ENCODE results near the gene RTN4RL1. TPM values are rescaled to one million over a fixed set of nuclear protein-coding genes. Genes with fewer than 3 reads are reported as not detected.

The RTN4RL1 gene
- total RNA-seq, 2 experiments from 2014 or later: 0.17 to 0.21 TPM

DNA sequence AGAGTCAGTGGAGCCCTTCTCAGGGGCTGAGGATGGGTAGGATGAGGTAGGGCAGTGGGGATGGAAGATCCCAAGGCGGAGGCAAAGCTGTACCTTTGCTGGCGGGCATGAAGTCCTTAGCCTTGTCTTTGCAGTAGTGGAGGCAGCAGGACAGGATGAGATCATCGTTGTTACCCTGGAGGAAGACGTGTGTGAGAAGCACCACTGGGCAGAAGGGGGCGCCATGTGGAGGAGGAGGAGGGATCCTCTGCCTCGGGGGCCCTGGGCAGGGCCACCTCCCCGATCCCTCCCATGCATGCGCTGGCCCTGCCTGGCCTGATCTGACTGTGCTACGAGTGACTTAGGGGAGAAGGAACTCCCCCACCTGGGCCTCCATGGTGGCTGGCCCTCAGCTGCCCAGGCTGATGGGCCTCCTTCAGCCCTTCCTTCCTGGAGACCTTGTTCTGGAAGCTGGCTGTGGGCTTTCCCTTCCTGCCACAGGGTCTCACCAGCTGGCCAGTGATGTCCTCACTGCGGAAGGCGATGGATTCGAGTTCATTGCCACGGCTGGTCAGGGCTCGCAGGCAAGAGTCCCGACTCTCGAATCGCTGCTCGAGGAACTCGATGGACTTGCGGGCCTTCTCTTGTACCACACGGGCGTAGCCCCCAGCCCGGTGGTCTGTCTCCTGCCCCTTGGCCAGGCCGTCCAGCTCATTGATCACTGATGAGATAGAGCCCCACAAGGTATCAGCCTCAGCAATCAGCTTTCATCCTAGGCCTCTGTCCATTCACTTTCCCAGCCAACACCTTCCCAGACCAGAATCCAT lies 40.0 kb upstream of the RTN4RL1 start:
- ChIA-PET CTCF (interaction anchor here (0.7 to 8.3 kb wide), 9 partner anchors 9 to 180 kb away, joined by 3 to 122 read pairs (median 5); partner anchors contain the start of gene HIC1), POLR2A (interaction anchor here (2.0 kb wide), 1 partner anchor 9 kb away, joined by 12 read pairs; the partner anchor contains the start of gene HIC1)
- Mint-ChIP-seq H3K27me3 (peaks cover 2% of the 10 kb centered on the region), H3K4me1 (ENCODE audit: low read depth) (peaks cover 29% of the 10 kb centered on the region), H3K27ac (no peak overlapping the region), H3K36me3 (peaks cover 76% of the 10 kb centered on the region), H3K9me3 (no peaks in the 10 kb centered on the region), H3K4me3 (no peak overlapping the region)
- DNase-seq: peak; percentile 89
- intact Hi-C loops (cut with micrococcal nuclease): no loop called here

DNA sequence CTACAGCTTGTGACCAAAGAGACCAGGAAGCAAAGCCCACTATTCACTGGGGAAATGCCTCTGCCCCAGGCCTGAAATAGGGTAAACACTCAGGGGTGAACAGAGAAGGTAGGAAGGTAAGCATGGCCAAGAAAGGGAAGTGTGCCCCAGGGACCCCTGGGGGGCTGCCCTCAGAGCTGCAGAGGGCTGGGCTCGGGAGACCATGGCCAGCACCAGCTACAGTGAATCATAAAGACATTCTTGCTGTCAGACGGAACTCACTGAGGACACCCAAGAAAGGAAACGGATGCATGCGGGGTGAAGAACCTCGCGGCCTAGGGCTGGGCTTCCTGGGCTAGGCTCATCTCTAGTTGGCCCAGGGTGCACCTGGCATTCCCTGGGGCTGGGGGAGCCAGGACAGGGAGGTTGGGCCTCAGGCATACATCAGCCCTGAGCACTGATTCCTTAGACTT lies 39.4 kb upstream of the RTN4RL1 start:
- POLR2A ChIA-PET: interaction anchor here (2.0 kb wide), 1 partner anchor 9 kb away, joined by 12 read pairs; the partner anchor contains the start of gene HIC1
- DNase-seq: no peak
- peaks cover 3% of the 10 kb centered on the region for H3K27me3 Mint-ChIP-seq
- peaks cover 73% of the 10 kb centered on the region for H3K36me3 Mint-ChIP-seq
- H3K27ac Mint-ChIP-seq: no peak overlapping the region
- CTCF ChIA-PET: interaction anchor here (1.0 to 8.3 kb wide), 7 partner anchors 8 to 181 kb away, joined by 3 to 122 read pairs (median 5); partner anchors contain the start of gene HIC1
- peaks cover 25% of the 10 kb centered on the region for H3K4me1 Mint-ChIP-seq (ENCODE audit: low read depth)
- intact Hi-C loops (cut with micrococcal nuclease): no loop called here
- H3K9me3 Mint-ChIP-seq: no peaks in the 10 kb centered on the region
- no peak overlapping the region for H3K4me3 Mint-ChIP-seq

DNA sequence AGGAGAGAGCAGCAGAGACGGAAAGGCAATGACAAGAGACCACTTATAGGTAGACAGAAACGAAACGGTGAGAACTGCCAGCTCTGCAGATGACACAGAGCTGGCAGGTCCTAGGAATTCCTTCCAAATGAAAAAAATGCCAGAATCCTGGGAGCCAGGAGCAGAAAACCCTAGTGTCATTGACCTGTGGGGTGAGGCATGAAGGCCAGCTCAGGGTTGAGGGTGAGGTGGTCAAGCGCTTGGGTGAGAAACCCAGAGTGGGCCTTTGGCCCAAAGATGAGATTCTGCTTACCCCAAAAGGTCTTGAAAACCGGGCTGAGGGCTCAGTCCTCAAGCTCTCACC lies 39.0 kb upstream of the RTN4RL1 start:
- CTCF ChIA-PET: interaction anchor here (1.1 to 8.3 kb wide), 5 partner anchors 8 to 181 kb away, joined by 3 to 122 read pairs (median 5); partner anchors contain the start of gene HIC1
- Mint-ChIP-seq H3K27me3 (peaks cover 5% of the 10 kb centered on the region), H3K27ac (no peak overlapping the region), H3K4me1 (ENCODE audit: low read depth) (peaks cover 22% of the 10 kb centered on the region), H3K36me3 (peaks cover 74% of the 10 kb centered on the region), H3K9me3 (no peaks in the 10 kb centered on the region), H3K4me3 (no peak overlapping the region)
- DNase-seq: no peak
- POLR2A ChIA-PET: interaction anchor here (2.0 kb wide), 1 partner anchor 8 kb away, joined by 12 read pairs; the partner anchor contains the start of gene HIC1
- intact Hi-C loops (cut with micrococcal nuclease): no loop called here

DNA sequence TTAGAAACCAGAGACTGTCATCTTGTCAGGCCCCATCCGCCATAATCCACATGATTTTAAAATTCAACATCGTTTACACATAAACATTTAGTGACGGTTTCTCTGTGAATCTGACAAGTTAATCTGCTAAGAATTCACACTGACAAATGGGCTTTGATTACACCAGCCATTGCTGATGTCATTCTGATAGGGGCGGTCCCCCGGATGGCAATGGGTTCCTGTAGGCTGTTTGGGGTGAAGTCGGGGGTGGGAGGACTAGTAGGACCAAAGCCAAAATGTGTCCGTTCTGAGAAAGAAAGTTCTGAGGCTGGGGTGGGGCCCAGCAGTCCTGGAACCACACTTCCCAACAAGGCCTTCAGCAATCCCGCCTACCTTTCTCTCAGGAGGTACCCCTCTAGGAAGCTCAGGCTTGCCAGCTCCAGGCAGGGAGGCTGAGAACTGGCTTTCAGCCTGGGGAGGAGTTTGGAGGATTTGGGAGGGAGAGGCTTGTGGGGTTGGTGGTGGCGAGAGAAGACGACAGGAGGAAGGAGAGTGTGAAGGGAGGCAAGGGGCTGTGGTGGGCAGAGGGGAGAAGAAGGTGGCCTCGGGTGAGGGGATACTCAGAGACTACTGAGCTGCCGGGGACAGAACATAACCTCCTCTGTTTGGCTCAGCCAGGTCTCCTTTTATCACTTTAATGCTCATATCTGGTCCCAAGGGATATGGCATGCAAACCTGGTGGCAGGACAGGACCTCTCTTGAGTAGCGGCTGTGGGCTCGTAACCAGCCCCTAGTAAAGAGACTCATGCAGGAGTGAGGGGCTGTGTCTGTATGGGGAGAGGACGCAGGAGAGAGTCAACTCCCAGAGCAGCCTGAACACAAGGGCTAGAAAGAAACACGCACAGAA lies 38.4 kb upstream of the RTN4RL1 start:
- DNase-seq: no peak
- no peaks in the 10 kb centered on the region for H3K9me3 Mint-ChIP-seq
- intact Hi-C loops (cut with micrococcal nuclease): no loop called here
- peaks cover 16% of the 10 kb centered on the region for H3K4me1 Mint-ChIP-seq (ENCODE audit: low read depth)
- peaks cover 3% of the 10 kb centered on the region for H3K27me3 Mint-ChIP-seq
- H3K36me3 Mint-ChIP-seq: peaks cover 68% of the 10 kb centered on the region
- ChIA-PET CTCF (interaction anchor here (0.7 to 8.3 kb wide), 5 partner anchors 7 to 674 kb away, joined by 3 to 122 read pairs (median 5); partner anchors contain the start of gene HIC1), POLR2A (interaction anchor here (2.0 kb wide), 1 partner anchor 8 kb away, joined by 12 read pairs; the partner anchor contains the start of gene HIC1)
- no peak overlapping the region for H3K27ac Mint-ChIP-seq
- H3K4me3 Mint-ChIP-seq: no peak overlapping the region

DNA sequence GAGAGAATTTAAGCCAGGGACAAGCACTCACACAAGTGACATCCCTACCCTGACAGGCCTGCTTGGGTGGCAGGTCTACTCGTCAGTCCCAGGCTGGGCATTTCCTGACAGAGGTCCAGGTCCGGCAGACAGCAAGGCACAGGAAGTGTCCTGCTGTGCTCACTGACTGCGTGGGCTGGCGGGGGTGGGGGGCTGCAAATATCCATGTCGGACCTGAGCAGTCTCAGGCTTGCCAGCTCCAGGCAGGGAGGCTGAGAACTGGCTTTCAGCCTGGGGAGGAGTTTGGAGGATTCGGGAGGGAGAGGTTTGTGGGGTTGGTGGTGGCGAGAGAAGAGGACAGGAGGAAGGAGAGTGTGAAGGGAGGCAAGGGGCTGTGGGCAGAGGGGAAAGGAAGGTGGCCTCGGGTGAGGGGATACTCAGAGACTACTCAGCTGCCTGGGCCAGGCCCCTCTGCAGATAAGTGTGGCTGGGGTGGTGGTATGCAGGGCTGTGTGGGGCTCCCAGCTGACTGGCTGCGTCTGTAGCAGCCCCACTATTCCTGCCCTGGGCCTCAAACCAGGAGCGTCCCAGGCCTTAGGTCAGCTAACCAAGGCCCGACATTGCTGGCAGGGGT lies 37.5 kb upstream of the RTN4RL1 start:
- Mint-ChIP-seq H3K36me3 (peaks cover 64% of the 10 kb centered on the region), H3K9me3 (no peaks in the 10 kb centered on the region), H3K4me3 (no peak overlapping the region), H3K27ac (no peak overlapping the region), H3K27me3 (peaks cover 5% of the 10 kb centered on the region), H3K4me1 (ENCODE audit: low read depth) (peaks cover 12% of the 10 kb centered on the region)
- no peak for DNase-seq
- intact Hi-C loops (cut with micrococcal nuclease): no loop called here
- POLR2A ChIA-PET: no interaction called here
- CTCF ChIA-PET: interaction anchor here (0.7 kb wide), 1 partner anchor 674 kb away, joined by 3 read pairs; no protein-coding TSS in a partner anchor

DNA sequence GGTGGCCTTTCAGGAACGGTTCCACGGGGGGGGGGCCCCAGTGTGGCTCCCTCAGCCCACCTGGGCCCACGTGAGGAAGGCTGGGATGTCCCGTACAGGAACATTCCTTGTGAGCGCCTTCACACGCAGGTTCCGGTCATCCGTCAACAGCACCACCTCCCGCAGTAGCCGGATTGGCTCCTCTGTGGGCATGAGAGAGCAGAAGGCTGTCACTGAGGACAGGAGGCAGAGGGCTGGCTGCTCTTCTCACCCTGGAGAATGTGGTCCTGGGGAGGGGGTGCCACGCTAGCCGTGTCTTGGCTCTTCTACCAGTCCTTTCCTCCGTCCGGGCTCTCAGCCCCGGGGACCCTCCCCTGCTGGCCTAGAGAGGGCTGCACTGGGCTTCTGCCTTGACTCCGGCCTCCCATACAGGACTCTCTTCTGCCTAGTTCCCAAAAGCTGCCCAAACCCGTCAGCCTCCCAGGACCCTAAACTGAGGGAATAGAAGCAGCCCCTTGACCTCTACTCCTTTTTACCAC lies 36.4 kb upstream of the RTN4RL1 start:
- peaks cover 58% of the 10 kb centered on the region for H3K36me3 Mint-ChIP-seq
- no peaks in the 10 kb centered on the region for H3K9me3 Mint-ChIP-seq
- intact Hi-C loops (cut with micrococcal nuclease): no loop called here
- peaks cover 5% of the 10 kb centered on the region for H3K27me3 Mint-ChIP-seq
- POLR2A ChIA-PET: no interaction called here
- no peak for DNase-seq
- peaks cover 12% of the 10 kb centered on the region for H3K4me1 Mint-ChIP-seq (ENCODE audit: low read depth)
- no peak overlapping the region for H3K4me3 Mint-ChIP-seq
- no peak overlapping the region for H3K27ac Mint-ChIP-seq
- CTCF ChIA-PET: no interaction called here

DNA sequence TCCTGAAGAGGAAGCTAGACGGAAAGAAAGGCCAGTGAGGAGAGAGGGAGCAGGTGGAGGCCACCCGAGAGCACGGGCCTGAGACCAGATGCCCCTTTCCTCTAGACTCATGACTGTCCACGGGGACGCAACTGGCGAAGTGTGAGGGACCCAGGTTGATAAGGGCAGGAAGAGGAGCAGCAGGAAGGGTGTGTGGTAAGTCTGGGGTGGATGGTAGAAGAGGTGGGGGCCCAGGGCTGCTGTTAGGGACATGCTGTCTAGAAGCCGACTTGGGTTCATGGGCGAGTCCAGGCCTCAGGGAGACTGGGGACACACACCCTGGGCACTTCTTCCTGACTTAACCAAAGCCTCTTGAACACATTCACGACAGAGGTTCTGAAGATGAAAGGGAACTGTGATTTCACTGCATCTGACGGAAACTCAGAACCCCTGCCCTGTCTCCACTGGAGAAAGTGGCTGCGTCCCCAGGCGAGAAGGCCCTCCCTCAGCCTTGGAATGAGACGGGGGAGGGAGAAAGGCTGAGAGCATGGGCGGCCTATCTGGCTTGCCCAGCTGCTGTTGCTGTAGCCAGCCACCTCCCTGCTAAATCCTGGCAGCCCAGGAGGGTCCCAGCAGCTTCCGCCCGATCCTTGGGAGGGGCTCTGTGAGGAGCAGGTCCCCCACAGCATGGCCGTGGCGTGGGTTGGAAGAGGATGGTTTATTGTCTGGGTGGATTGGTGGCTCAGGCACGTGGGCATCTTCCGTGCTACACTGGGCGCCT lies 35.7 kb upstream of the RTN4RL1 start:
- CTCF ChIA-PET: interaction anchor here (1.2 to 8.5 kb wide), 3 partner anchors 23 to 184 kb away, joined by 3 to 288 read pairs (median 90); no protein-coding TSS in a partner anchor
- H3K36me3 Mint-ChIP-seq: peaks cover 54% of the 10 kb centered on the region
- POLR2A ChIA-PET: interaction anchor here (1.0 kb wide), 1 partner anchor 215 kb away, joined by 5 read pairs; no protein-coding TSS in a partner anchor
- no peaks in the 10 kb centered on the region for H3K9me3 Mint-ChIP-seq
- no peak for DNase-seq
- intact Hi-C loops (cut with micrococcal nuclease): no loop called here
- H3K4me3 Mint-ChIP-seq: no peak overlapping the region
- H3K27ac Mint-ChIP-seq: peak overlapping the region; percentile 24
- H3K27me3 Mint-ChIP-seq: peaks cover 5% of the 10 kb centered on the region
- peaks cover 12% of the 10 kb centered on the region for H3K4me1 Mint-ChIP-seq (ENCODE audit: low read depth)

DNA sequence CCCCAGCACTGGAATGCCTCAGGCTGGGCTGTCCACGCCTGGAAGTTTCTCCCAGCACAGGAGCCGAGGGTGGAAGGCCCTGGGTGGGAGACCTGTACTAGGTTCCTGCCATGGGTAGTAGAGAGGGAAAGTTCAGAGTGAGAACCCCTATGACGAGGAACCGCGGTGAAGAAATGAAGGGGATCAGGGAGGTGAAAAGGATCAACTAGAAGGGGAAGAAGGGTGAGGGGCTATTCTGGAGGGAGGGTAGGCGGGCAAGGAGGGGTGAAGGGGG lies 35.2 kb upstream of the RTN4RL1 start:
- H3K27me3 Mint-ChIP-seq: peaks cover 5% of the 10 kb centered on the region
- ChIA-PET CTCF (interaction anchor here (1.2 to 8.5 kb wide), 6 partner anchors 8 to 222 kb away, joined by 3 to 288 read pairs (median 93); no protein-coding TSS in a partner anchor), POLR2A (interaction anchor here (0.8 to 1.0 kb wide), 2 partner anchors 30 to 216 kb away, joined by 3 to 5 read pairs; no protein-coding TSS in a partner anchor)
- no peaks in the 10 kb centered on the region for H3K9me3 Mint-ChIP-seq
- H3K27ac Mint-ChIP-seq: no peak overlapping the region
- intact Hi-C loops (cut with micrococcal nuclease): no loop called here
- peaks cover 49% of the 10 kb centered on the region for H3K36me3 Mint-ChIP-seq
- H3K4me3 Mint-ChIP-seq: no peak overlapping the region
- DNase-seq: no peak
- peaks cover 10% of the 10 kb centered on the region for H3K4me1 Mint-ChIP-seq (ENCODE audit: low read depth)

DNA sequence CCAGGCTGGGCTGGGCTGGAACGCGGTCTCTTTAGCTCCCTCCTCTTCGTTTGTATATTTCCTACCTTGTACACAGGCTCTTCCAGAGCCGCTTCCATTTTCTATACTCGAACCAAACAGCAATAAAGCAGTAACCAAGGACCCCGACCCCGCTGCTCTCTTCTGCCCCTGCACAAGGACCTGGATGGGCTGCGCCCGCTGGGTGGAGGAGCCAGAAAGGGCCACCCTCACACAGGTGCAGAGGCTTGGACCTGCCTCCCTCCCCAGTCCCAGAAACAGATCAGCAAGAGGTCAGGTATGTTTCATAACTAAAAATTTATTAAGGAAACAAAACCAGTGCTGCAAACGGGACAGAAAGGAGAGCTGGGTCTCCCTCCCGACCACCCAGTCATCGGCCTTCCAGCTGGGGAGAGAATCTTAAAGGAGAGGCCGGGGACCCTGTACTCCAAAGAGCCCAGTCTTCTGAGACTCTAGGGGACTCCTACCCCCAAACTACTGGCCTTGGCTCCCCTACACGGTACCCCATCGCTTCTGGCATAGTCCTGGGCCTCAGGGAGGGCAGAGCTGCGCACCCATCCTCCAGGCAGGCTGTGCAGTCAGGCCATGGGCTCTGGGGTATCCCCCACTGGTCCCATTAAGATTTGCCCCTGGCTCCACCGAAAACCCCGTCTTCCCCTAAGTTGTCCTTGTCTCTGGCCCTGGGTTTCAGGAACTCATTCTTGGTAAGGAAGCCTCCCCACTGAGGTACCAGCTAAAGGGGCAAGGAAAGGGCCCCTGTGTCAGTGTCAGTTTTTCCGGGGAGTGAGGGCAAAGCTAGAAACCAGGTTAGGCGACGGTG lies 34.6 kb upstream of the RTN4RL1 start:
- H3K36me3 Mint-ChIP-seq: peaks cover 44% of the 10 kb centered on the region
- no peak overlapping the region for H3K27ac Mint-ChIP-seq
- CTCF ChIA-PET: interaction anchor here (1.2 to 8.5 kb wide), 8 partner anchors 8 to 223 kb away, joined by 3 to 288 read pairs (median 52); no protein-coding TSS in a partner anchor
- H3K4me3 Mint-ChIP-seq: no peak overlapping the region
- peaks cover 5% of the 10 kb centered on the region for H3K27me3 Mint-ChIP-seq
- H3K4me1 Mint-ChIP-seq (ENCODE audit: low read depth): peaks cover 8% of the 10 kb centered on the region
- DNase-seq: no peak
- POLR2A ChIA-PET: interaction anchor here (0.8 to 2.6 kb wide), 4 partner anchors 9 to 216 kb away, joined by 3 to 9 read pairs (median 4); no protein-coding TSS in a partner anchor
- intact Hi-C loops (cut with micrococcal nuclease): loop anchor here (5.0 kb wide), 1 partner anchor 293 kb away; no protein-coding TSS in a partner anchor
- H3K9me3 Mint-ChIP-seq: no peaks in the 10 kb centered on the region

All from activated CD4-positive, alpha-beta memory T cell treated with anti-CD3 and anti-CD28 coated beads for 36 hours (primary cell).